Measurements from ENCODE around the gene SEZ6L2. TPM values are rescaled to one million over a fixed set of nuclear protein-coding genes. Genes with fewer than 3 reads are reported as not detected.

Gene SEZ6L2
- total and polyA plus RNA-seq, 2 experiments from 2014 or later: 18.0 to 71.9 TPM

DNA sequence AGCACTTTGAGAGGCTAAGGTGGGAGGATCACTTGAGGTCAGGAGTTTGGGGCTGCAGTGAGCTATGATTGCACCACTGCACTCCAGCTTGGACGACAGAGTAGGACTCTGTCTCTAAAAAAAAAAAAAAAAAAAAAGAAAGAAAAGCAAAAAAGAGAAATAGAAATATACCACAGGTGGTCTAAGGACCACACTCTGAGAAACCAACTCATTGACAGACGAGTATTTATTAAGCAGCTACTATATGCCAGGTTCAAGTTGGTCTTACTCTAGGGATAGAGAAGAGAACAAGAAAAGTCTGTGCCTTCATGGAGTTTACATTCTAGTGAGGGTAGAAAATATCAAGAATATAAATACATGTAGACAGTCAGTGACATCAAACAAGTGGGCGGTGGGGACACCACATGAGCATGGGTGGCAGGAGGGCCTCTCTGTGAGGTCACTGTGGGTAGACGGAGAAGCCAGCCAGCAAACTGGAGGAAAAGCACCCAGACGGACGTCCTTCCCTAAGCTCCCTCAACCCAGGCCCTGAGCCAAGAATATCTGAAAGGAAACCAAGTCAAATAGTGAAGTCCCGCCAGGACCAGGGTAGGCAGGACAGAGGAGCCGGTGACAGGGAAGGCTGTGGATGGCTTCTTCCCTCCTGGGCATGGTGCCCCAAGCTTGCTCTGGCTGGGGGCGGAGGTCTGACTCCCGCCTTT is 41.1 kb downstream of the SEZ6L2 start:
- DNase-seq (ENCODE audit: low spot score) (no peak), ATAC-seq (no peak)
- Histone ChIP-seq H3K79me2 (replicated peaks; ENCODE audit: insufficient read depth) (peaks cover 13% of the 10 kb centered on the region), H3K27me3 (ENCODE audit: insufficient read depth) (no peaks in the 10 kb centered on the region), H3K27ac (ENCODE audit: low read depth) (no peak overlapping the region), H3K4me1 (ENCODE audit: insufficient read depth) (peaks cover 5% of the 10 kb centered on the region), H3K4me3 (no peak overlapping the region), H3K36me3 (ENCODE audit: insufficient read depth) (peaks cover 4% of the 10 kb centered on the region; the same call in 1 of the 2 replicates), H2AFZ (no peak overlapping the region), H3K4me2 (no peak overlapping the region), H3K9me2 (ENCODE audit: insufficient read depth) (no peaks in the 10 kb centered on the region), H3F3A (replicated peaks; ENCODE audit: low read depth) (0 out of 2 replicates have a peak, but pooled peaks cover 3% of the 10 kb centered on the region), H4K20me1 (replicated peaks; ENCODE audit: insufficient read depth) (no peaks in the 10 kb centered on the region; the same call in 1 of the 2 replicates)
- H3K36me3 Mint-ChIP-seq (ENCODE audit: low read depth): peaks cover 25% of the 10 kb centered on the region
- H3K9me3 Mint-ChIP-seq: no peaks in the 10 kb centered on the region
- H3K4me3 Mint-ChIP-seq: no peak overlapping the region; the same call in 2 of the 3 replicates
- TF ChIP-seq CREB1 (CRISPR knock-in tag; IDR thresholded peaks at IDR 0.05; ENCODE audit: low read depth) (no peak), NANOG (IDR thresholded peaks at IDR 0.05; ENCODE audit: borderline replicate concordance) (no peak), EZH2phosphoT487 (IDR thresholded peaks at IDR 0.05; ENCODE audit: unreplicated experiment) (no peak), ZNF331 (CRISPR knock-in tag; IDR thresholded peaks at IDR 0.05; ENCODE audit: low read depth) (no peak), EZH2 (IDR thresholded peaks at IDR 0.05; ENCODE audit: low read depth, unreplicated experiment) (no peak), JUNB (IDR thresholded peaks at IDR 0.05; ENCODE audit: unreplicated experiment) (no peak), STAT1 (IDR thresholded peaks at IDR 0.05; ENCODE audit: unreplicated experiment) (no peak), ZNF114 (CRISPR knock-in tag; IDR thresholded peaks at IDR 0.05) (no peak), POLR2AphosphoS5 (IDR thresholded peaks at IDR 0.05; ENCODE audit: low read depth) (no peak)
- TF ChIP-seq, protein P1, sequence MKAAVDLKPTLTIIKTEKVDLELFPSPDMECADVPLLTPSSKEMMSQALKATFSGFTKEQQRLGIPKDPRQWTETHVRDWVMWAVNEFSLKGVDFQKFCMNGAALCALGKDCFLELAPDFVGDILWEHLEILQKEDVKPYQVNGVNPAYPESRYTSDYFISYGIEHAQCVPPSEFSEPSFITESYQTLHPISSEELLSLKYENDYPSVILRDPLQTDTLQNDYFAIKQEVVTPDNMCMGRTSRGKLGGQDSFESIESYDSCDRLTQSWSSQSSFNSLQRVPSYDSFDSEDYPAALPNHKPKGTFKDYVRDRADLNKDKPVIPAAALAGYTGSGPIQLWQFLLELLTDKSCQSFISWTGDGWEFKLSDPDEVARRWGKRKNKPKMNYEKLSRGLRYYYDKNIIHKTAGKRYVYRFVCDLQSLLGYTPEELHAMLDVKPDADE (IDR thresholded peaks at IDR 0.05): no peak
- TF ChIP-seq, protein P2, sequence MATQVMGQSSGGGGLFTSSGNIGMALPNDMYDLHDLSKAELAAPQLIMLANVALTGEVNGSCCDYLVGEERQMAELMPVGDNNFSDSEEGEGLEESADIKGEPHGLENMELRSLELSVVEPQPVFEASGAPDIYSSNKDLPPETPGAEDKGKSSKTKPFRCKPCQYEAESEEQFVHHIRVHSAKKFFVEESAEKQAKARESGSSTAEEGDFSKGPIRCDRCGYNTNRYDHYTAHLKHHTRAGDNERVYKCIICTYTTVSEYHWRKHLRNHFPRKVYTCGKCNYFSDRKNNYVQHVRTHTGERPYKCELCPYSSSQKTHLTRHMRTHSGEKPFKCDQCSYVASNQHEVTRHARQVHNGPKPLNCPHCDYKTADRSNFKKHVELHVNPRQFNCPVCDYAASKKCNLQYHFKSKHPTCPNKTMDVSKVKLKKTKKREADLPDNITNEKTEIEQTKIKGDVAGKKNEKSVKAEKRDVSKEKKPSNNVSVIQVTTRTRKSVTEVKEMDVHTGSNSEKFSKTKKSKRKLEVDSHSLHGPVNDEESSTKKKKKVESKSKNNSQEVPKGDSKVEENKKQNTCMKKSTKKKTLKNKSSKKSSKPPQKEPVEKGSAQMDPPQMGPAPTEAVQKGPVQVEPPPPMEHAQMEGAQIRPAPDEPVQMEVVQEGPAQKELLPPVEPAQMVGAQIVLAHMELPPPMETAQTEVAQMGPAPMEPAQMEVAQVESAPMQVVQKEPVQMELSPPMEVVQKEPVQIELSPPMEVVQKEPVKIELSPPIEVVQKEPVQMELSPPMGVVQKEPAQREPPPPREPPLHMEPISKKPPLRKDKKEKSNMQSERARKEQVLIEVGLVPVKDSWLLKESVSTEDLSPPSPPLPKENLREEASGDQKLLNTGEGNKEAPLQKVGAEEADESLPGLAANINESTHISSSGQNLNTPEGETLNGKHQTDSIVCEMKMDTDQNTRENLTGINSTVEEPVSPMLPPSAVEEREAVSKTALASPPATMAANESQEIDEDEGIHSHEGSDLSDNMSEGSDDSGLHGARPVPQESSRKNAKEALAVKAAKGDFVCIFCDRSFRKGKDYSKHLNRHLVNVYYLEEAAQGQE (IDR thresholded peaks at IDR 0.05; ENCODE audit: unreplicated experiment): no peak
- TF ChIP-seq, protein P3, sequence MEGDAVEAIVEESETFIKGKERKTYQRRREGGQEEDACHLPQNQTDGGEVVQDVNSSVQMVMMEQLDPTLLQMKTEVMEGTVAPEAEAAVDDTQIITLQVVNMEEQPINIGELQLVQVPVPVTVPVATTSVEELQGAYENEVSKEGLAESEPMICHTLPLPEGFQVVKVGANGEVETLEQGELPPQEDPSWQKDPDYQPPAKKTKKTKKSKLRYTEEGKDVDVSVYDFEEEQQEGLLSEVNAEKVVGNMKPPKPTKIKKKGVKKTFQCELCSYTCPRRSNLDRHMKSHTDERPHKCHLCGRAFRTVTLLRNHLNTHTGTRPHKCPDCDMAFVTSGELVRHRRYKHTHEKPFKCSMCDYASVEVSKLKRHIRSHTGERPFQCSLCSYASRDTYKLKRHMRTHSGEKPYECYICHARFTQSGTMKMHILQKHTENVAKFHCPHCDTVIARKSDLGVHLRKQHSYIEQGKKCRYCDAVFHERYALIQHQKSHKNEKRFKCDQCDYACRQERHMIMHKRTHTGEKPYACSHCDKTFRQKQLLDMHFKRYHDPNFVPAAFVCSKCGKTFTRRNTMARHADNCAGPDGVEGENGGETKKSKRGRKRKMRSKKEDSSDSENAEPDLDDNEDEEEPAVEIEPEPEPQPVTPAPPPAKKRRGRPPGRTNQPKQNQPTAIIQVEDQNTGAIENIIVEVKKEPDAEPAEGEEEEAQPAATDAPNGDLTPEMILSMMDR (conservative IDR thresholded peaks at IDR 0.05; ENCODE audit: low read depth in 2 of 2): no peak
- TF ChIP-seq, protein P4, sequence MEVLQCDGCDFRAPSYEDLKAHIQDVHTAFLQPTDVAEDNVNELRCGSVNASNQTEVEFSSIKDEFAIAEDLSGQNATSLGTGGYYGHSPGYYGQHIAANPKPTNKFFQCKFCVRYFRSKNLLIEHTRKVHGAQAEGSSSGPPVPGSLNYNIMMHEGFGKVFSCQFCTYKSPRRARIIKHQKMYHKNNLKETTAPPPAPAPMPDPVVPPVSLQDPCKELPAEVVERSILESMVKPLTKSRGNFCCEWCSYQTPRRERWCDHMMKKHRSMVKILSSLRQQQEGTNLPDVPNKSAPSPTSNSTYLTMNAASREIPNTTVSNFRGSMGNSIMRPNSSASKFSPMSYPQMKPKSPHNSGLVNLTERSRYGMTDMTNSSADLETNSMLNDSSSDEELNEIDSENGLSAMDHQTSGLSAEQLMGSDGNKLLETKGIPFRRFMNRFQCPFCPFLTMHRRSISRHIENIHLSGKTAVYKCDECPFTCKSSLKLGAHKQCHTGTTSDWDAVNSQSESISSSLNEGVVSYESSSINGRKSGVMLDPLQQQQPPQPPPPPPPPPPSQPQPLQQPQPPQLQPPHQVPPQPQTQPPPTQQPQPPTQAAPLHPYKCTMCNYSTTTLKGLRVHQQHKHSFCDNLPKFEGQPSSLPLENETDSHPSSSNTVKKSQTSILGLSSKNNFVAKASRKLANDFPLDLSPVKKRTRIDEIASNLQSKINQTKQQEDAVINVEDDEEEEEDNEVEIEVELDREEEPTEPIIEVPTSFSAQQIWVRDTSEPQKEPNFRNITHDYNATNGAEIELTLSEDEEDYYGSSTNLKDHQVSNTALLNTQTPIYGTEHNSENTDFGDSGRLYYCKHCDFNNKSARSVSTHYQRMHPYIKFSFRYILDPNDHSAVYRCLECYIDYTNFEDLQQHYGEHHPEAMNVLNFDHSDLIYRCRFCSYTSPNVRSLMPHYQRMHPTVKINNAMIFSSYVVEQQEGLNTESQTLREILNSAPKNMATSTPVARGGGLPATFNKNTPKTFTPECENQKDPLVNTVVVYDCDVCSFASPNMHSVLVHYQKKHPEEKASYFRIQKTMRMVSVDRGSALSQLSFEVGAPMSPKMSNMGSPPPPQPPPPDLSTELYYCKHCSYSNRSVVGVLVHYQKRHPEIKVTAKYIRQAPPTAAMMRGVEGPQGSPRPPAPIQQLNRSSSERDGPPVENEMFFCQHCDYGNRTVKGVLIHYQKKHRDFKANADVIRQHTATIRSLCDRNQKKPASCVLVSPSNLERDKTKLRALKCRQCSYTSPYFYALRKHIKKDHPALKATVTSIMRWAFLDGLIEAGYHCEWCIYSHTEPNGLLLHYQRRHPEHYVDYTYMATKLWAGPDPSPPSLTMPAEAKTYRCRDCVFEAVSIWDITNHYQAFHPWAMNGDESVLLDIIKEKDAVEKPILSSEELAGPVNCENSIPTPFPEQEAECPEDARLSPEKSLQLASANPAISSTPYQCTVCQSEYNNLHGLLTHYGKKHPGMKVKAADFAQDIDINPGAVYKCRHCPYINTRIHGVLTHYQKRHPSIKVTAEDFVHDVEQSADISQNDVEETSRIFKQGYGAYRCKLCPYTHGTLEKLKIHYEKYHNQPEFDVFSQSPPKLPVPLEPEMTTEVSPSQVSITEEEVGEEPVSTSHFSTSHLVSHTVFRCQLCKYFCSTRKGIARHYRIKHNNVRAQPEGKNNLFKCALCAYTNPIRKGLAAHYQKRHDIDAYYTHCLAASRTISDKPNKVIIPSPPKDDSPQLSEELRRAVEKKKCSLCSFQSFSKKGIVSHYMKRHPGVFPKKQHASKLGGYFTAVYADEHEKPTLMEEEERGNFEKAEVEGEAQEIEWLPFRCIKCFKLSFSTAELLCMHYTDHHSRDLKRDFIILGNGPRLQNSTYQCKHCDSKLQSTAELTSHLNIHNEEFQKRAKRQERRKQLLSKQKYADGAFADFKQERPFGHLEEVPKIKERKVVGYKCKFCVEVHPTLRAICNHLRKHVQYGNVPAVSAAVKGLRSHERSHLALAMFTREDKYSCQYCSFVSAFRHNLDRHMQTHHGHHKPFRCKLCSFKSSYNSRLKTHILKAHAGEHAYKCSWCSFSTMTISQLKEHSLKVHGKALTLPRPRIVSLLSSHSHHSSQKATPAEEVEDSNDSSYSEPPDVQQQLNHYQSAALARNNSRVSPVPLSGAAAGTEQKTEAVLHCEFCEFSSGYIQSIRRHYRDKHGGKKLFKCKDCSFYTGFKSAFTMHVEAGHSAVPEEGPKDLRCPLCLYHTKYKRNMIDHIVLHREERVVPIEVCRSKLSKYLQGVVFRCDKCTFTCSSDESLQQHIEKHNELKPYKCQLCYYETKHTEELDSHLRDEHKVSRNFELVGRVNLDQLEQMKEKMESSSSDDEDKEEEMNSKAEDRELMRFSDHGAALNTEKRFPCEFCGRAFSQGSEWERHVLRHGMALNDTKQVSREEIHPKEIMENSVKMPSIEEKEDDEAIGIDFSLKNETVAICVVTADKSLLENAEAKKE (CRISPR knock-in tag; IDR thresholded peaks at IDR 0.05): no peak
- H3K27ac Mint-ChIP-seq: no peak overlapping the region
- peaks cover 21% of the 10 kb centered on the region for H3K27me3 Mint-ChIP-seq (ENCODE audit: insufficient read depth, low read depth, poor library complexity)
- peaks cover 13% of the 10 kb centered on the region for H3K4me1 Mint-ChIP-seq

Data from GM23338 (cell line).